ENCODE data around the gene DLGAP1. TPM values are rescaled to one million over a fixed set of nuclear protein-coding genes. Genes with fewer than 3 reads are reported as not detected.

The DLGAP1 gene
- total and polyA plus RNA-seq, 10 of the 15 experiments (the other 5 are each of a cell fraction or from before 2014, with no cell fraction given): 0.23 to 27.6 (median 1.9) TPM

GRCh38 chr18:3648200-3648599, 806.9 kb downstream of the DLGAP1 start:
- FAIRE-seq: no peak
- BruUV-seq (replicated peaks): no TSS peak
- ChIA-PET SMC1A (ENCODE audit: uncharacterized antibody, unreplicated experiment) (interaction anchor here (0.7 to 1.4 kb wide), 2 partner anchors 15 to 18 kb away, joined by 3 read pairs; no protein-coding TSS in a partner anchor), RAD21 (ENCODE audit: unreplicated experiment) (interaction anchor here (1.0 kb wide), 1 partner anchor 18 kb away, joined by 4 read pairs; no protein-coding TSS in a partner anchor), POLR2A (no interaction called here), CTCF (no interaction called here)
- no peaks in the 10 kb centered on the region for H3K27me3 ChIP-seq (replicated peaks in 1 of 2; ENCODE audit: control insufficient read depth in 2 of 2, insufficient read depth in 2 of 2, low read length in 1 of 2)
- H4K20me1 ChIP-seq (ENCODE audit: control insufficient read depth, insufficient read depth): no peaks in the 10 kb centered on the region
- no peak for ATAC-seq
- DNase-seq (ENCODE audit: low read depth, low spot score): no peak
- H3K9me3 ChIP-seq (replicated peaks; ENCODE audit: control insufficient read depth, insufficient read depth, low read length): no peaks in the 10 kb centered on the region
- no peak overlapping the region for H3K9ac ChIP-seq (ENCODE audit: control insufficient read depth, insufficient read depth, low read length)
- TF ChIP-seq POLR2AphosphoS5 (IDR thresholded peaks at IDR 0.05; ENCODE audit: low read length): no peak
- TF ChIP-seq BHLHE40 (IDR thresholded peaks at IDR 0.05; ENCODE audit: borderline replicate concordance in 1 of 2, low read depth in 2 of 2, low read length in 1 of 2): no peak
- no peak for TF ChIP-seq IKZF2 (IDR thresholded peaks at IDR 0.05)
- no peak for TF ChIP-seq HCFC1 (IDR thresholded peaks at IDR 0.05; ENCODE audit: low read length)
- TF ChIP-seq KDM1A (IDR thresholded peaks at IDR 0.05; ENCODE audit: borderline replicate concordance): no peak
- no peak for TF ChIP-seq HDGF (IDR thresholded peaks at IDR 0.05)
- TF ChIP-seq SRF (IDR thresholded peaks at IDR 0.05; ENCODE audit: low read depth in 2 of 2, low read length in 2 of 2): no peak
- no peak for TF ChIP-seq MTA3 (IDR thresholded peaks at IDR 0.05; ENCODE audit: borderline replicate concordance, low read length)
- TF ChIP-seq TCF12 (IDR thresholded peaks at IDR 0.05; ENCODE audit: low read depth, low read length): no peak
- TF ChIP-seq POLR2A (IDR thresholded peaks at IDR 0.05; ENCODE audit: low read depth, low read length): no peak
- no peak for TF ChIP-seq ZNF217 (IDR thresholded peaks at IDR 0.05)
- no peak for TF ChIP-seq JUNB (IDR thresholded peaks at IDR 0.05)
- TF ChIP-seq ATF7 (IDR thresholded peaks at IDR 0.05; ENCODE audit: low read depth): no peak
- no peak for TF ChIP-seq BRCA1 (IDR thresholded peaks at IDR 0.05; ENCODE audit: low read depth, low read length)
- TF ChIP-seq CREB1 (IDR thresholded peaks at IDR 0.05; ENCODE audit: low read depth): no peak
- WGBS (ENCODE audit: insufficient coverage, insufficient replicate concordance, low lambda C conversion rate, missing lambda C conversion rate): 65% methylated on average over 6 of the region's 6 CpGs
- H3K36me3 ChIP-seq (ENCODE audit: control insufficient read depth in 2 of 2, insufficient read depth in 2 of 2, low read length in 1 of 2): no peaks in the 10 kb centered on the region
- H3K4me1 ChIP-seq (ENCODE audit: control insufficient read depth, insufficient read depth, low read length): no peaks in the 10 kb centered on the region
- intact Hi-C loops (cut with micrococcal nuclease; ENCODE audit: unreplicated experiment) (no loop called here), in situ Hi-C loops (cut with MboI) (no loop called here)
- H3K4me2 ChIP-seq (ENCODE audit: control insufficient read depth, insufficient read depth): no peak overlapping the region
- H2AFZ ChIP-seq (ENCODE audit: control insufficient read depth, low read depth, low read length): no peak overlapping the region
- H3K4me3 ChIP-seq: no peak overlapping the region
- H3K79me2 ChIP-seq (ENCODE audit: control insufficient read depth, insufficient read depth, low read length): no peaks in the 10 kb centered on the region
- H3K27ac ChIP-seq (ENCODE audit: control insufficient read depth, insufficient read depth): no peak overlapping the region
